NB4 (cell line): ENCODE measurements around the gene FAM53B.

Source experiments
- DNase-seq: peaks from one replicate; pipeline ENCODE4 v3.0.0; 2010; ENCODE audit warnings: low read depth
- H3K4me3 ChIP-seq: one replicate; pipeline ENCODE4 v1.5.1; 2011; ENCODE audit warnings: mild to moderate bottlenecking, low read depth, low read length, moderate library complexity
- CTCF ChIP-seq: IDR thresholded peaks from one replicate; pipeline ENCODE4 v1.5.1; 2012; ENCODE audit warnings: low read depth, low read length
- MYC ChIP-seq: IDR thresholded peaks from 2 replicates; pipeline ENCODE4 v1.6.1; 2011; ENCODE audit warnings: low read depth, low read length
- POLR2A ChIP-seq: IDR thresholded peaks from 2 replicates; pipeline ENCODE4 v1.6.1; 2011; ENCODE audit warnings: mild to moderate bottlenecking; ENCODE audit not compliant: insufficient read length; ENCODE audit errors: extremely low read depth
- TF ChIP-seq, protein P1 (sequence below): IDR thresholded peaks from 2 replicates; pipeline ENCODE4 v1.6.1; 2011; ENCODE audit warnings: low read depth, low read length

The FAM53B gene

GRCh38 chr10:124658591-124659242 lies 85.5 kb downstream of the FAM53B start:
- DNase-seq = no peak
- no peak overlapping the region for H3K4me3 ChIP-seq
- TF ChIP-seq MYC (no peak), POLR2A (peak; percentile 15)

DNA sequence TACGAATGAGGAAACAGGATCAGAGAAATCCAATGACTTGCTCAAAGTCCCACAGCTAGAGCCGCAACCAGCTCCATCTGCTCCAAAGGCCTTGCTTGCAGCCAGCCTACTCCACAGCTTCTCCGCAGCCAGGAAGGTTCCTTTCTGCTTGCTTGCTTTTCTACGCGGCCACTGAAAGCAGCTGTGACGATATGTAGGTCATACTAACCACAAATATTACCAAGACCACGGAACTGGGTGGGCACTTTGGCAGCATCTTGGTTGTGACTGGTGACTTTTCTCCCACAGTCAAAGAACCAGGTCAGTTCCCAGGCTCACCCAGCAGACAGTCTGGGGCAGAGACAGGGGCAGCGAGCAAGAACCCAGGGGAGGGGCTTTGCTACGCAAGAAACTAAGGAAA lies 86.4 kb downstream of the FAM53B start:
- TF ChIP-seq CTCF (no peak), MYC (no peak), POLR2A (no peak)
- TF ChIP-seq, protein P1, sequence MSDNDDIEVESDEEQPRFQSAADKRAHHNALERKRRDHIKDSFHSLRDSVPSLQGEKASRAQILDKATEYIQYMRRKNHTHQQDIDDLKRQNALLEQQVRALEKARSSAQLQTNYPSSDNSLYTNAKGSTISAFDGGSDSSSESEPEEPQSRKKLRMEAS = no peak
- no peak overlapping the region for H3K4me3 ChIP-seq
- DNase-seq = peak; percentile 54

DNA sequence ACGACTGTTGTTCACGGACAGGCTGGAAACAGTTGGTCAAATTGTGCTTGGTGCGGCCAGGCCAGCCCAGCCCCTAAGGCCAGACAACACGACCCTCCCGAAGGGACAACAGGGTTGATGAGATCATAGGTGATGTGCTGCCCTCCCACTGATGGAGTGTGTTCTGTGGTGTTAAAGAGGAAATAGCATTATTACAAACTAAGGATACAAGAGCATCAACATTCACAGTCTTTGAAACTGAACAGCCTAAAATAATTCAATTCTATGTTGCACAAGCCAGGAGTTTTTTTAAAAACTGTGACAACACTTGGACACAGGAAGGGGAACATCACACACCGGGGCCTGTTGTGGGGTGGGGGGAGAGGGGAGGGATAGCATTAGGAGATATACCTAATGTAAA lies 87.6 kb downstream of the FAM53B start:
- TF ChIP-seq MYC (no peak), POLR2A (no peak), CTCF (no peak)
- TF ChIP-seq, protein P1 = no peak
- no peak overlapping the region for H3K4me3 ChIP-seq
- DNase-seq = no peak

DNA sequence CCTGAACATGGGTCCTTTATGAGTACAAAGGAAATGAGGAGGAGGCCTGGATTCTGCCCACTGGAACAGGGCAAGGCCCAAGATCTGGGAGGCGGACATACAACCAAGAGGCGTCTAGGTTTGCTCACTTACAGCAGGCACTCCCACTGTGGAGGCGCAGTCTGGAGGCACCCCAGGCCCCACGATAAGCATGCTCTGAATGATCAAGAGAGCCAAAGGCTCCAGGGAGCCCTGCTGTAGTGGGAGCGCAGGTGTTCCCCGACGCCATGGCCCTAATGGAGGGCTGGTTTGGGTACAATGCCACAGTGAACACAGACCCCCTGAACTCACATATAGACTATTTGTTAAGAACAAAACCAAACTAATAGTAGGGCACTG lies 88.1 kb downstream of the FAM53B start:
- DNase-seq = no peak
- H3K4me3 ChIP-seq = no peak overlapping the region
- TF ChIP-seq, protein P1 = no peak
- no peak for TF ChIP-seq POLR2A
- no peak for TF ChIP-seq CTCF
- TF ChIP-seq MYC = no peak

- no peak for TF ChIP-seq MYC
- H3K4me3 ChIP-seq = no peak overlapping the region
- DNase-seq = no peak
These were observed 88.7 kb downstream of the FAM53B start for GRCh38 chr10:124655191-124656112.

- no peak for TF ChIP-seq POLR2A
- TF ChIP-seq, protein P1 = no peak
- TF ChIP-seq CTCF = no peak
- no peak for TF ChIP-seq MYC
- no peak overlapping the region for H3K4me3 ChIP-seq
- no peak for DNase-seq
These were observed 89.5 kb downstream of the FAM53B start for GRCh38 chr10:124654686-124655085.
